Psoas muscle (tissue), 8 donors: ENCODE measurements around the gene LOXHD1. TPM values are rescaled to one million over a fixed set of nuclear protein-coding genes. Genes with fewer than 3 reads are reported as not detected.

Source experiments
- ATAC-seq, 4 donors: fragments of 200-7000 bp; cut with Tn5 transposase; one replicate each; pipeline ENCODE4 v1.9.1; 2020; ENCODE audit warnings: moderate library complexity in 3 of 4, mild to moderate bottlenecking in 2 of 4
- DNase-seq, 2 donors: peaks; one replicate each; pipeline ENCODE4 v3.0.0-alpha.2; 2020
- H3K27ac ChIP-seq: fragments of 200-600 bp; one replicate; pipeline ENCODE4 v1.8.0; 2022
- H3K27me3 ChIP-seq, 3 donors: fragments of 200-600 bp in 1 of 3; one replicate each; pipeline versions ENCODE4 v1.6.1 to v1.8.0; 2013 to 2022; ENCODE audit warnings: low read length in 2 of 3, mild to moderate bottlenecking in 2 of 3, moderate library complexity in 1 of 3; ENCODE audit not compliant: insufficient read depth in 3 of 3
- H3K36me3 ChIP-seq, 2 donors: fragments of 200-600 bp in 1 of 2; one replicate each; pipeline versions ENCODE4 v1.6.1 to v1.8.0; 2013 to 2022; ENCODE audit warnings: low read depth in 1 of 2, mild to moderate bottlenecking in 1 of 2, moderate library complexity in 1 of 2; ENCODE audit not compliant: insufficient read depth in 1 of 2
- H3K4me1 ChIP-seq: fragments of 200-600 bp; one replicate; pipeline ENCODE4 v1.8.0; 2022
- H3K4me3 ChIP-seq: fragments of 200-600 bp; one replicate; pipeline ENCODE4 v1.8.0; 2022; ENCODE audit warnings: mild to moderate bottlenecking
- H3K9me3 ChIP-seq: fragments of 200-600 bp; one replicate; pipeline ENCODE4 v1.8.0; 2022
- whole genome bisulfite sequencing, 3 donors: extraction: QIAGEN DNeasy Blood & Tissue Kit; methylation state at CpG; one replicate each; pipeline versions ENCODE4 v1.1.6 to v1.1.7; 2013; 5-methylcytosine and 5-hydroxymethylcytosine counted together
- intact Hi-C, 2 donors: fragments of 100-400 bp; cut with DNase I; formaldehyde crosslinking; loops; one replicate each; pipeline versions ENCODE4 v1.11.0 to v1.14.2; 2022
- polyA plus RNA-seq, 3 donors: library from polyadenylated mRNA; stranded (reverse); fragments of 200-250 nt; gene quantifications; one replicate each; pipeline ENCODE4 v1.2.3, GENCODE V29; 2013
- total RNA-seq, 4 donors: library from RNA; stranded (reverse); fragmentation: NEBNext Ultra II Directional in 2 of 4; extraction: Animal tissue kit (Norgen Biotek cat#: 25700) in 2 of 4; gene quantifications; one replicate each; pipeline versions ENCODE4 v1.2.1 to v1.2.4, GENCODE V29; 2021 to 2023
- TF ChIP-seq, protein P1 (sequence below): fragments of 200-600 bp; IDR thresholded peaks from one replicate; pipeline ENCODE4 v1.8.0; 2022; ENCODE audit warnings: antibody characterized with exemption
- donor health status: healthy with polysubstance abuse.
- donor health status: DM: no; HTN: no; CAD: no; lungs with moderate emphysema.
- donor health status: Bipolar disorder and iron deficiency.
- donor health status: healthy.
- donor health status: DM: yes; HTN: yes; CAD: no.
- donor health status: DM: no; HTN: no; CAD: no.
- donor health status: DM: no; HTN: no; CAD: no.
- donor health status: DM: yes; HTN: yes; CAD: no.

The LOXHD1 gene
- total and polyA plus RNA-seq, 7 donors, result 0.06 to 0.34 (median 0.12) TPM; not detected in 1

DNA sequence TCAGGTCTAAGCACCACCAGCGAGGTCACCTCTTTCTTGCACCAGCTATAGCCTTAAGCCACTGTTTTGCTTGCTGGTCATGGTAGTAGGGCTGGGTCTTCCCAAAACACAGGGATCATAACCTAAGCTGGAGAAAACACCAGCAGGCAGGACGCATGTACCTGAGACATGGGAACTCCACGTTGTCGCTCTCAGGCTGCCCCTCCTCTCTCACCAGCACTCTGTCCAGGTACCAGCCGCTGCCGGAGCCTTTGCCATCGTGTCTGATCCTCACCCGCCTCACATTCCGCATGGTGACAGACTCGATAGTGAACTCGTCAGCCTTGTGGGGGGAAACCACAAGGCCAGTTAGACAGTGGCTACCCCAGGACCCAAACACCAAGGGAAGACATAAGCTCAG is 79.5 kb downstream of the LOXHD1 start:
- no peak for ATAC-seq
- H3K27ac ChIP-seq, result no peak overlapping the region
- H3K4me3 ChIP-seq, result no peak overlapping the region
- no peaks in the 10 kb centered on the region for H3K36me3 ChIP-seq
- no peak for DNase-seq
- no peaks in the 10 kb centered on the region for H3K4me1 ChIP-seq
- TF ChIP-seq, protein P1, sequence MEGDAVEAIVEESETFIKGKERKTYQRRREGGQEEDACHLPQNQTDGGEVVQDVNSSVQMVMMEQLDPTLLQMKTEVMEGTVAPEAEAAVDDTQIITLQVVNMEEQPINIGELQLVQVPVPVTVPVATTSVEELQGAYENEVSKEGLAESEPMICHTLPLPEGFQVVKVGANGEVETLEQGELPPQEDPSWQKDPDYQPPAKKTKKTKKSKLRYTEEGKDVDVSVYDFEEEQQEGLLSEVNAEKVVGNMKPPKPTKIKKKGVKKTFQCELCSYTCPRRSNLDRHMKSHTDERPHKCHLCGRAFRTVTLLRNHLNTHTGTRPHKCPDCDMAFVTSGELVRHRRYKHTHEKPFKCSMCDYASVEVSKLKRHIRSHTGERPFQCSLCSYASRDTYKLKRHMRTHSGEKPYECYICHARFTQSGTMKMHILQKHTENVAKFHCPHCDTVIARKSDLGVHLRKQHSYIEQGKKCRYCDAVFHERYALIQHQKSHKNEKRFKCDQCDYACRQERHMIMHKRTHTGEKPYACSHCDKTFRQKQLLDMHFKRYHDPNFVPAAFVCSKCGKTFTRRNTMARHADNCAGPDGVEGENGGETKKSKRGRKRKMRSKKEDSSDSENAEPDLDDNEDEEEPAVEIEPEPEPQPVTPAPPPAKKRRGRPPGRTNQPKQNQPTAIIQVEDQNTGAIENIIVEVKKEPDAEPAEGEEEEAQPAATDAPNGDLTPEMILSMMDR, result no peak
- WGBS, 3 donors, result 87 to 89% (median 87%) methylated on average over 11 of the region's 11 CpGs
- intact Hi-C loops, result loop anchor here in 1 of 2 donors (10.0 kb wide), 1 partner anchor 67 kb away; no protein-coding TSS in a partner anchor
- H3K9me3 ChIP-seq, result peaks cover 10% of the 10 kb centered on the region
- peaks cover 0 to 3% (median 0%) of the 10 kb centered on the region in 3 donors for H3K27me3 ChIP-seq

DNA sequence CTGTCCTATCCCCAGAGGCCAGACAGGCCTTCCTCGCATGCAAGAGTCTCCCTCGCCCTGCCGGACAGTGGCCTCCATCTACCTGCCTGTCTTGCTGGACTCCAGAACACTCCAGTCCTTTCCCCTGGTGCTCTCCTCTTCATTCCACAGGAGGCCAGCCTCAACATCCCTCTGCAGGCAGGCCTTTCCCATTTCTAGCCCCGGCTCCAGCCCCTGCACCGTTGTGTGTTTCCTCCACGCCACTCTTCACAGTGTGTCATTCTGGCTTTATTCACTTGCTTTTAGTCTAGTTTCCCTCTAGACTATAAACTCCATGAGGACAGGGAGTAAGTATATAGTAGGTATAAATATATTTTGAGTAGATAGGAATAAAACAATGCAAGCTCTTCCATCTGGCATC is 81.2 kb downstream of the LOXHD1 start:
- Histone ChIP-seq H3K9me3 (peaks cover 4% of the 10 kb centered on the region), H3K27me3 (no peaks in the 10 kb centered on the region), H3K4me1 (no peaks in the 10 kb centered on the region), H3K36me3 (no peaks in the 10 kb centered on the region), H3K27ac (no peak overlapping the region), H3K4me3 (no peak overlapping the region)
- intact Hi-C loops, result loop anchor here in 1 of 2 donors (10.0 kb wide), 1 partner anchor 69 kb away; no protein-coding TSS in a partner anchor
- ATAC-seq, result no peak
- WGBS, 3 donors, result 96 to 98% (median 96%) methylated on average over 6 of the region's 6 CpGs
- TF ChIP-seq, protein P1, result no peak
- no peak for DNase-seq

DNA sequence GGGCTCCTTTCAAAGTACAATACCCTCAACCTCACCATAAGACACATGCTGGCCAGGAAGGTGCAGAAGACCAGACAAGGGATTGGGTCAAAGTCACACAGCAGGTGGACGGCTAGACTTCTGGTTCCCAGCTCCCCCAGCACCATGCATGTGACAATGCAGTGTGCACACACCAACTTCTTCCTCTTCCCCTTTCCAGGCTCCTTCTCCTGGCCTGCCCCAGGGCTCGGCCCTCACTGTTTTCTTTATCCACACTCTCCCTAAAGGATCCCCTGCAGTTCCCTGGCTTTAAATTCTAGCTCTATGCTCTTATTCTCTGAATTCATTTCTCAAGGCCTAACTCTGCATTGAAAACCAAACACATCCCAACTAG is 82.3 kb downstream of the LOXHD1 start:
- intact Hi-C loops, result loop anchor here in 1 of 2 donors (10.0 kb wide), 1 partner anchor 70 kb away; no protein-coding TSS in a partner anchor
- Histone ChIP-seq H3K4me1 (no peaks in the 10 kb centered on the region), H3K27ac (no peak overlapping the region), H3K4me3 (no peak overlapping the region), H3K36me3 (no peaks in the 10 kb centered on the region), H3K9me3 (no peaks in the 10 kb centered on the region), H3K27me3 (no peaks in the 10 kb centered on the region)
- DNase-seq, result no peak
- WGBS, 3 donors, result 73 to 91% (median 76%) methylated on average over 2 of the region's 2 CpGs
- TF ChIP-seq, protein P1, result no peak
- no peak for ATAC-seq

DNA sequence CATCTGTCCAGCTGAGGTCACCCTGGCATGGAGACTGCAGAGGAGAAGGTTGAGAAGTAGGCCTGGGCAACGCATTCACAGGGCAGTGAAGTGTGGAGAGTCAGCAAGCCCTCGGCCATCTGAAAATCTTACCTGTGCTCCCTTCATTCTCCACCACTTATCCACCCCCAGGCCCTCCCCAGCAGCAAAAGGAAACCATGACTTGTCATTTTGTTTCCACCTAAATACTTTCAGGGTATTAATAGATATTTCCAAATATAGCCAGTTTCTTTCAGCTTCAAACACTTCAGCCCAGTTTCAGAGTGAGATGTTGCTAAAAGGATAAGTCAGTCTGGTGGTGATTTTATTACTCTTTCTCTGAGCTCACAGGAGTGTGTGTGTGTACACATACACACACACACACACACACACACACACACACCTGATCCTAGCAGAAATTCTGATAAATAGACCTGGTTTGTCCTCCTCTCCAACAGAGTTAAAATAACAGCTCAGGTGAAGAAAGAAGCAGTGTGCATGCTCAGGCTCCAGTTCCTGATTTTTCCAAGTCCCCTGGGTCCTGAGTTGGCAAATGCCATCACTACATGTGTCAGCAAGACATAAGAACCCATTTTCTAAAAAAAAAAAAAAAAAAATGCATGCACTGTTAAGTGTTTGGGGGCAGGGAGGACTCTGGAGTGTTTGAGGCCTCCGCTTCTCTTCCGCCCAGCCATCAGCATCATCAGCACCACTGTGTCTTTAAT is 82.8 kb downstream of the LOXHD1 start:
- TF ChIP-seq, protein P1, result no peak
- no peaks in the 10 kb centered on the region for H3K36me3 ChIP-seq
- intact Hi-C loops, result loop anchor here in 1 of 2 donors (10.0 kb wide), 1 partner anchor 71 kb away; no protein-coding TSS in a partner anchor
- H3K4me3 ChIP-seq, result no peak overlapping the region
- H3K27me3 ChIP-seq, result no peaks in the 10 kb centered on the region
- WGBS, 3 donors, result 92 to 97% (median 92%) methylated on average over 4 of the region's 4 CpGs
- no peak overlapping the region for H3K27ac ChIP-seq
- ATAC-seq (no peak), DNase-seq (no peak)
- H3K9me3 ChIP-seq, result no peaks in the 10 kb centered on the region
- no peaks in the 10 kb centered on the region for H3K4me1 ChIP-seq
